Stomach (tissue), 4 donors: ENCODE results near the gene DMKN.

Experiments
- CTCF ChIP-seq, 7 experiments: fragments of 450-650 bp in 4 of 7; fragments of 200-600 bp in 3 of 7; sonication (generic) in 3 of 7; IDR thresholded peaks; one replicate each; pipeline ENCODE4 v1.5.1; 2016 to 2019; ENCODE audit warnings: antibody characterized with exemption in 7 of 7, control low read depth in 2 of 7, mild to moderate bottlenecking in 1 of 7
- EP300 ChIP-seq: sonication (generic); formaldehyde crosslinking; IDR thresholded peaks from one replicate; pipeline ENCODE4 v1.6.1; 2017; ENCODE audit warnings: antibody characterized with exemption
- POLR2A ChIP-seq, 4 donors: fragments of 450-650 bp; IDR thresholded peaks; one replicate each; pipeline ENCODE4 v1.6.1; 2016; ENCODE audit warnings: antibody characterized with exemption in 4 of 4, control low read depth in 2 of 4, mild to moderate bottlenecking in 1 of 4, moderate library complexity in 1 of 4
- POLR2AphosphoS5 ChIP-seq, 3 donors: sonication (generic); formaldehyde crosslinking; IDR thresholded peaks; one replicate each; pipeline ENCODE4 v1.6.1; 2016; ENCODE audit warnings: antibody characterized with exemption in 3 of 3

DNA sequence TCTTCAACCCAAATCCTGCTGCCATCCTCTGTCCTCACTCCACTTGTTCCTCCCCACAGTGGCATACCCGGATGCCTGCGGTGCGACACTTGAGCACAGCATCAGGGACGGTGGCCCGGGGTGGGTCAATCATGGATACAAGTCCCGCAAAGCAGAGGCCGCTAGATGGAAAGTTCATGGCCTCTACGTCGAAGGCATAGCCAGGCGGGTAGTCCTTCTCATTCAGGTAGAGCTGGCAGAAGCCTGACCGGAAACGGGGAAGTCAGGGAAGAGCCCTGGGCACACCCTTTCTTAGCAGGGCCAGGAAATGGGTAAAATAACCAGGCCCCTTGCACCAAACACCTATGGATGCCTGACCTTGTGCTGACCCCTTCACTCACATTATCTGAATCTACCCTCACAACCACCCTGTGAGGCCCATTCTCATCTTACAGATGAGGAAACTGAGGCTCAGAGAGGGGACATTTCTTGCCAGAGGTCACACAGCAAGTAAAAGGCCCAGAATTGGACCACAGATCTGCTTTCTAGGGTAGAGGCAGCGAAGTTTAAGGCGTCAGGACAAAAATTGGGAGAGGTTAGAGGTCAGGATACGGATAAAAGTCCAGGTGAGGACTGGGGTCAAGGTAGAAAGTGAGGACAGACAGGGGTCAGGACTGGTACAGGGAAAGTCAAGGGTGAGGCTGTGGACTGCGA lies 43.5 kb upstream of the DMKN start:
- TF ChIP-seq POLR2A (IDR thresholded peaks at IDR 0.05) = no peak
- no peak for TF ChIP-seq CTCF (IDR thresholded peaks at IDR 0.05)
- TF ChIP-seq EP300 = no peak
- no peak for TF ChIP-seq POLR2AphosphoS5 (IDR thresholded peaks at IDR 0.05)
